ENCODE results near the gene ALOX12B. TPM values are rescaled to one million over a fixed set of nuclear protein-coding genes. Genes with fewer than 3 reads are reported as not detected.

ALOX12B gene
- total RNA-seq, 4 donors from 2014 or later = not detected

DNA sequence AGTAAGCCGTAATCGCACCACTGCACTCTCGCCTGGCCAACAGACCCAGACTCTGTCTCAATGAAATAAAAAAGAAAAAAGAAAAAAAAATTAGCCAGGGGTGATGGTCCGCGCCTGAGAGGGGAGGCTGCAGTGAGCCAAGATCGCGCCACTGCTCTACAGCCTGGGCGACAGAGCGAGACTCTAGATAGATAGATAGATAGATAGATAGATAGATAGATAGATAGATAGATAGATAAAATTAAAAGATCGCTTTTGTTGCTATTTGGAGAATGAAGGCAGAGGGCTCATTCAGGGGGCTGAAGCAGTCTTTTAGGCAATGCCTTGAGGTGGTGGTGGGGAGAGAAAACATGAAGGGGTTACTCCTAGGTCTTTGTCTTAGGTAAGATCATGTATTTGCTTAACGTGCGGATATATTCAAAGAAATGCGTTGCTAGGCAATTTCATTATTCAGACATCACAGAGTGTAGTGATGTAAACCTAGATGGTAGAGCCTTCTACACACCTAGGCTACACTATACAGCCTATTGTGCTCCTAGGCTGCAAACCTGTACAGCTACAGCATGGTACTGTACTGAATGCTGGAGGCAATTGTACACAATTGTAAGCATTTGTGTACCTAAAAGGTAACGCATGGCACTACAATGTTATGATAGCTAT is 40.7 kb upstream of the ALOX12B start:
- Histone ChIP-seq H3K9me3 (no peaks in the 10 kb centered on the region), H3K27ac (no peak overlapping the region), H3K4me3 (no peak overlapping the region), H3K27me3 (no peaks in the 10 kb centered on the region), H3K36me3 (no peaks in the 10 kb centered on the region), H3K4me1 (peaks cover 4 to 33% (median 25%) of the 10 kb centered on the region in 4 donors)
- TF ChIP-seq EP300 (IDR thresholded peaks at IDR 0.05) = no peak
- TF ChIP-seq, protein P1, sequence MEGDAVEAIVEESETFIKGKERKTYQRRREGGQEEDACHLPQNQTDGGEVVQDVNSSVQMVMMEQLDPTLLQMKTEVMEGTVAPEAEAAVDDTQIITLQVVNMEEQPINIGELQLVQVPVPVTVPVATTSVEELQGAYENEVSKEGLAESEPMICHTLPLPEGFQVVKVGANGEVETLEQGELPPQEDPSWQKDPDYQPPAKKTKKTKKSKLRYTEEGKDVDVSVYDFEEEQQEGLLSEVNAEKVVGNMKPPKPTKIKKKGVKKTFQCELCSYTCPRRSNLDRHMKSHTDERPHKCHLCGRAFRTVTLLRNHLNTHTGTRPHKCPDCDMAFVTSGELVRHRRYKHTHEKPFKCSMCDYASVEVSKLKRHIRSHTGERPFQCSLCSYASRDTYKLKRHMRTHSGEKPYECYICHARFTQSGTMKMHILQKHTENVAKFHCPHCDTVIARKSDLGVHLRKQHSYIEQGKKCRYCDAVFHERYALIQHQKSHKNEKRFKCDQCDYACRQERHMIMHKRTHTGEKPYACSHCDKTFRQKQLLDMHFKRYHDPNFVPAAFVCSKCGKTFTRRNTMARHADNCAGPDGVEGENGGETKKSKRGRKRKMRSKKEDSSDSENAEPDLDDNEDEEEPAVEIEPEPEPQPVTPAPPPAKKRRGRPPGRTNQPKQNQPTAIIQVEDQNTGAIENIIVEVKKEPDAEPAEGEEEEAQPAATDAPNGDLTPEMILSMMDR (IDR thresholded peaks at IDR 0.05) = no peak
- no peak for TF ChIP-seq POLR2A (IDR thresholded peaks at IDR 0.05)
- no peak for DNase-seq (ENCODE audit: low spot score in 2 of 2)
- WGBS, 2 donors = 85 to 87% methylated on average over 14 of the region's 14 CpGs

DNA sequence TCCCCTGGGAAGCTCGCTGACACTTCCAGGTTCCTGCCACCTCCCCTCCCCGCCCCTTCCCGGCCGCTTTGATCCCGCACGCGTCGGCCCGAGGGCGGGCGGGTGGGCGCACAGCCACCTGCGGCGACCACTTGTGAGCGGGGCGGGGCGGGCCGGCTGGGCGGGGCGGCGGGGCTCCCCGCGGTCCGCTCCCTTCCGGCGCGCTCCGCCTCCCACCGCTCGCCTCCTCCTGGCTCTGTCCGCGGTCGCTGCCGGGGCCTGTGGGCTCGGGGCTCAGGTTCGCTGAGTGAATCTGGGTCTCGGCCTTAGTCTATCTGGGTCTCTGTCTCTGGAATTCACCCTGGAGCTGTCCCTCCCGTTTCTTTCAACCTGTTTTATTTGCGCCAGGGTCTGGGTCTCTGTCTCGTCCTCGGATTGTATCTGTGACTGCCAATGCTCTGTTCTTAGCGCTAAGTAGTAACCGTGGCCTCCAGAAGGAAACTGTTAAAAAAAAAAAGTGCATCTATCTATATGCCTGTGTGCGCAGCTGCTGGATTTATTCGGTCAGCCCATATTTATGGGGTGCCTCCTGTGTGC is 39.1 kb upstream of the ALOX12B start:
- Histone ChIP-seq H3K27ac (peak overlapping the region; percentile 61 to 94 (median 73)), H3K36me3 (no peaks in the 10 kb centered on the region), H3K4me1 (peaks cover 4 to 50% (median 36%) of the 10 kb centered on the region in 4 donors), H3K9me3 (no peaks in the 10 kb centered on the region), H3K4me3 (peak overlapping the region; percentile 46 to 86 (median 57)), H3K27me3 (no peaks in the 10 kb centered on the region)
- WGBS, 2 donors = 1 to 4% methylated on average over 10 to 28 of the region's 45 CpGs
- TF ChIP-seq POLR2A (IDR thresholded peaks at IDR 0.05) (no peak), EP300 (IDR thresholded peaks at IDR 0.05) (peak in 1 of 2 donors; percentile 28)
- TF ChIP-seq, protein P1 (IDR thresholded peaks at IDR 0.05) = no peak
- peak in 1 of 2 donors; percentile 23 for DNase-seq (ENCODE audit: low spot score in 2 of 2)

DNA sequence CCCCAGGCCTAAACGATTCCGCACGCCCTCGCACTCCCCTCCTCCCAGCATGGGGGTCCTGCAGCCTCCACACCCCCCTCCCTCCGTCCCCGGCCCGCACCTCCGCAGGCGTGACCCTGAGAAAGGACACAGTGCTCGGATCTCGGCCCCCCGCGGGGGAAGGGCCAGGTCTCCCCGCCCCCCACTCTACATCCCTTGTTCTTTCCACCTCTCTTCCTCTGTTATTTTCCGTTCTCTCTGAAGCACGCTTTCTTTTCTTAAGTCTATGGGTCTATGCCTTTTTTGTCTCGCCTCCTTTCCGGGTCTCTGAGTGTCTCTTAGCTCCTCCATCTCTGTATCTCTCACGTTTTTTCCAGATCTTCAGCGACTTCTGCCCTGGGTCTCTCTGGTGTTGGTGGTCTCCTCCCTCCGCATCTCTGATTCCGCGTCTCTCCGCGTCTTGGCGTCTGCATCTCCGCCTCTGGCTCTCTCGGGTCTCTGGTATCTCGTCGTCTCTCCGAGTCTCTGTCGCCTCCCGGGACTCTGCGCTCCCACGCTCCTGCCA is 38.5 kb upstream of the ALOX12B start:
- Histone ChIP-seq H3K4me3 (peak overlapping the region; percentile 46 to 86 (median 57)), H3K4me1 (peaks cover 4 to 56% (median 41%) of the 10 kb centered on the region in 4 donors), H3K9me3 (no peaks in the 10 kb centered on the region), H3K27ac (peak overlapping the region; percentile 61 to 94 (median 73)), H3K36me3 (no peaks in the 10 kb centered on the region), H3K27me3 (no peaks in the 10 kb centered on the region)
- DNase-seq (ENCODE audit: low spot score in 2 of 2) = peak in 1 of 2 donors; percentile 19
- TF ChIP-seq, protein P1 (IDR thresholded peaks at IDR 0.05) = no peak
- no peak for TF ChIP-seq EP300 (IDR thresholded peaks at IDR 0.05)
- no peak for TF ChIP-seq POLR2A (IDR thresholded peaks at IDR 0.05)
- WGBS, 2 donors = 1% methylated on average over 35 of the region's 35 CpGs

DNA sequence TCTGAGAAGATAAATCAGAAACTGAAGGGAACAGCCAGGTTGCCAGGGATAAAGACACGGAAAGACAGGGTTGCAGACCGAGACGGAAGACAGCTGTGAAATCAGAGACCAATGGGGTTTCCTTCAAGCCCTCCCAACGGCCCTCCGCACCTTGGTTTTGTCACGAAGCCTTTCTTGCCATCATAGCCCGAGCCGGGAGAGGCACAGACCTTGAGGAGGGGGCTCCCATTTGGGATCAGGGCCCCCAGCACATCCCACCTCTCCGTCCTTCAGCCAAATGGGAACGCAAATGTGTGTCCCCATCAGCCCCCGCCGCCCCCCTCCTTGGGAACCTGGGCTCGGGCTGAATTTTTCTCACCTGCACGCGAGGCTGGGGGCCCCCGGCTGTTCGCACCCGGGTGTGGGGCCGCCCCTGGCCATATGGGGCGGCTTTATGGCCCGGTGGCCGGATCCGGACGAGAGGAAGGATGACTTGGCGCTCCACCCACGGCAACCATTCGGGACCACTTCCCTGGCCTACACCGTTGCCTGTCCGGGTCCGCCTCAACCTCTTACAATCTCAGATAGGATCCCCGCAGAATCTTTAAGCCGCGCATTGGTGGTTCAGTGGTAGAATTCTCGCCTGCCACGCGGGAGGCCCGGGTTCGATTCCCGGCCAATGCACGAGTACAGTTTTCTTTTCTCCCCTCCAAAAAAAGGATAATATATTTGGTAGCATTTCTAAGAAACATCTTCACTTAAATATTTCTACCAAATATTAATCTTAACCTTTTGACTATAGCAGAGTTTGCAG is 37.8 kb upstream of the ALOX12B start:
- no peaks in the 10 kb centered on the region for H3K27me3 ChIP-seq
- no peaks in the 10 kb centered on the region for H3K9me3 ChIP-seq
- H3K27ac ChIP-seq = peak overlapping the region; percentile 61 to 94 (median 73)
- TF ChIP-seq POLR2A (IDR thresholded peaks at IDR 0.05) = no peak
- TF ChIP-seq, protein P1 (IDR thresholded peaks at IDR 0.05) = peak in 1 of 5 experiments; percentile 11
- peak; percentile 45 to 63 for TF ChIP-seq EP300 (IDR thresholded peaks at IDR 0.05)
- H3K4me3 ChIP-seq = peak overlapping the region; percentile 46 to 86 (median 57)
- H3K36me3 ChIP-seq = no peaks in the 10 kb centered on the region
- 1 to 3% methylated on average over 24 to 34 of the region's 40 CpGs for WGBS, 2 donors
- peaks cover 4 to 62% (median 48%) of the 10 kb centered on the region in 4 donors for H3K4me1 ChIP-seq
- DNase-seq (ENCODE audit: low spot score in 2 of 2) = peak; percentile 89 to 97

Data from tibial nerve (tissue), 4 donors.